Glutamatergic neuron (in vitro differentiated cells): ENCODE results near the gene SPSB4. TPM values are rescaled to one million over a fixed set of nuclear protein-coding genes. Genes with fewer than 3 reads are reported as not detected.

Source experiments
- DNase-seq: peaks from one replicate; pipeline ENCODE4 v3.0.0; 2022
- H3K27ac Mint-ChIP-seq: one replicate; pipeline ENCODE4 v1.8.0; 2020; ENCODE audit warnings: mild to moderate bottlenecking, mixed read lengths, inconsistent platforms; ENCODE audit not compliant: unreplicated experiment
- H3K27me3 Mint-ChIP-seq: one replicate; pipeline ENCODE4 v1.8.0; 2020; ENCODE audit warnings: mild to moderate bottlenecking, moderate library complexity, mixed read lengths, inconsistent platforms; ENCODE audit not compliant: unreplicated experiment
- H3K36me3 Mint-ChIP-seq: one replicate; pipeline ENCODE4 v1.8.0; 2020; ENCODE audit warnings: mild to moderate bottlenecking, mixed read lengths, inconsistent platforms; ENCODE audit not compliant: unreplicated experiment
- H3K4me1 Mint-ChIP-seq: one replicate; pipeline ENCODE4 v1.8.0; 2020; ENCODE audit warnings: mild to moderate bottlenecking, low read depth, mixed read lengths, inconsistent platforms; ENCODE audit not compliant: unreplicated experiment
- H3K4me3 Mint-ChIP-seq: one replicate; pipeline ENCODE4 v1.8.0; 2020; ENCODE audit warnings: mild to moderate bottlenecking, mixed read lengths, inconsistent platforms; ENCODE audit not compliant: unreplicated experiment
- H3K9me3 Mint-ChIP-seq: one replicate; pipeline ENCODE4 v1.8.0; 2020; ENCODE audit warnings: mild to moderate bottlenecking, moderate library complexity, mixed read lengths, inconsistent platforms; ENCODE audit not compliant: unreplicated experiment
- CTCF ChIP-seq: fragments of 200-600 bp; sonication (generic); IDR thresholded peaks from one replicate; pipeline ENCODE4 v1.5.0; 2021; ENCODE audit not compliant: partially characterized antibody, unreplicated experiment
- total RNA-seq: library from RNA; stranded (reverse); fragmentation: NEBNext Ultra II Directional; extraction: Animal tissue kit (Norgen Biotek cat#: 25700); gene quantifications from one replicate; pipeline ENCODE4 v1.2.1, GENCODE V29; 2021; ENCODE audit not compliant: unreplicated experiment

Gene SPSB4
- total RNA-seq, 1 donor from 2014 or later: 98.4 TPM

GRCh38 chr3:141178551-141178950 lies 127.4 kb downstream of the SPSB4 start:
- Mint-ChIP-seq H3K4me3 (no peak overlapping the region), H3K27ac (no peak overlapping the region), H3K9me3 (peaks cover 15% of the 10 kb centered on the region), H3K4me1 (peaks cover 16% of the 10 kb centered on the region), H3K27me3 (peaks cover 7% of the 10 kb centered on the region), H3K36me3 (peaks cover 18% of the 10 kb centered on the region)
- no peak for DNase-seq
- no peak for TF ChIP-seq CTCF

GRCh38 chr3:141179983-141180382 lies 128.8 kb downstream of the SPSB4 start:
- H3K4me1 Mint-ChIP-seq: peaks cover 10% of the 10 kb centered on the region
- H3K27ac Mint-ChIP-seq: no peak overlapping the region
- H3K27me3 Mint-ChIP-seq: peaks cover 7% of the 10 kb centered on the region
- DNase-seq: no peak
- H3K36me3 Mint-ChIP-seq: peaks cover 18% of the 10 kb centered on the region
- TF ChIP-seq CTCF: no peak
- peaks cover 15% of the 10 kb centered on the region for H3K9me3 Mint-ChIP-seq
- no peak overlapping the region for H3K4me3 Mint-ChIP-seq

- Mint-ChIP-seq H3K36me3 (peaks cover 18% of the 10 kb centered on the region), H3K4me3 (no peak overlapping the region), H3K4me1 (peaks cover 6% of the 10 kb centered on the region), H3K27ac (no peak overlapping the region), H3K9me3 (peaks cover 14% of the 10 kb centered on the region), H3K27me3 (peaks cover 4% of the 10 kb centered on the region)
- TF ChIP-seq CTCF: no peak
- no peak for DNase-seq
These were observed 130.0 kb downstream of the SPSB4 start for GRCh38 chr3:141181196-141181595.

- TF ChIP-seq CTCF: no peak
- peaks cover 4% of the 10 kb centered on the region for H3K27me3 Mint-ChIP-seq
- H3K27ac Mint-ChIP-seq: no peak overlapping the region
- H3K4me3 Mint-ChIP-seq: no peak overlapping the region
- peaks cover 18% of the 10 kb centered on the region for H3K36me3 Mint-ChIP-seq
- peaks cover 14% of the 10 kb centered on the region for H3K9me3 Mint-ChIP-seq
- no peak for DNase-seq
- H3K4me1 Mint-ChIP-seq: peaks cover 6% of the 10 kb centered on the region
These were observed 130.7 kb downstream of the SPSB4 start for GRCh38 chr3:141181819-141182218.

- no peak overlapping the region for H3K4me3 Mint-ChIP-seq
These were observed 132.5 kb downstream of the SPSB4 start for GRCh38 chr3:141183606-141184005.

More at GRCh38 chr3:141183606-141184005, 132.5 kb downstream of the SPSB4 start:
- no peak for DNase-seq
- Mint-ChIP-seq H3K27ac (no peak overlapping the region), H3K9me3 (peaks cover 14% of the 10 kb centered on the region), H3K27me3 (peaks cover 4% of the 10 kb centered on the region), H3K36me3 (peaks cover 18% of the 10 kb centered on the region), H3K4me1 (no peaks in the 10 kb centered on the region)
- no peak for TF ChIP-seq CTCF
